ENCODE data around the gene CSH2. TPM values are rescaled to one million over a fixed set of nuclear protein-coding genes. Genes with fewer than 3 reads are reported as not detected.
"Not testable (repeated sequence)": the region's sequence is repeated elsewhere in the genome, so short reads cannot be mapped to it uniquely, and the experiment has no call there.

CSH2 gene
- total RNA-seq, 2 donors from 2014 or later, result not detected

DNA sequence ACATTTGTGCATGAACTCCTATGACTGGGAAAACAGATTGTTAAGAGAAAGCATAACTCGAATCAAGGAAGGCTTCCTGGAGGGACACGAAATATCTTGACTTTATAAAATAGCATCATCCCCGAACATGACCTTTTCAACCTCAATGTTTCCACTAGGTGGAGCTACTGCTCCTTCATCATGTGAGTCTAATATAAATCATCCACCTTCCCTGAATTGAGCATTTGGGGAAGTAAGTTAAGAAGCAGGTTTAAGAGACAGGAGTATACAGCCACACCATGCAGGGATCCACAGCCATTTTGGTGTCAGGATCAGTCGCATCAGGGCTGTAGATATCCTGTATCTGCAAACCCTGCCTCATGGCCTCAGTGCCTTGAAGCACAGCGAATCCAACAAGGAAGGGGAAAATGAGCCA, 30.3 kb upstream of the CSH2 start:
- intact Hi-C loops (cut with DNase I), result not testable (repeated sequence)

DNA sequence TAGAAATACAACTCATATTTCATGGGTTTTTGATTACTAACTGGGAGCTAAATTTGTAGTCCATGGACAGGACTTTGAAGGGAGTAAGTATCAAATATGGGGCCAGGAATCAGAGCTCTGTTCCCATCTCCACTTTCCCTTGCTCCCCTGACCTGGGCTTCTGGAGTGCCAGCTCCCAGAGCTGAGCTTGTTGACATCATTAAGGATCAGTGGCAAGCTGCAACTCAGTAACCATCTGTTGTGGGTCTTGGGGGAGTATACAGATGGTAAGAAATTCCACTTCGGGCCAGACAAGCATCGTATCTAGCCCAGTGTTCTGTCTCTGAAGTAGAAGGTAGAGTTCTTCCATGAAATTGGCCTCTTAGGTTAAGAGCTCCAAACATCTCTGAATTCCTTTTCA, 28.5 kb upstream of the CSH2 start:
- DNase-seq (ENCODE audit: low spot score); intact Hi-C loops (cut with DNase I): not testable (repeated sequence)

More for the DNA sequence above, 30.3 kb upstream of the CSH2 start:
- peak; percentile 19 for DNase-seq (ENCODE audit: low spot score)

DNA sequence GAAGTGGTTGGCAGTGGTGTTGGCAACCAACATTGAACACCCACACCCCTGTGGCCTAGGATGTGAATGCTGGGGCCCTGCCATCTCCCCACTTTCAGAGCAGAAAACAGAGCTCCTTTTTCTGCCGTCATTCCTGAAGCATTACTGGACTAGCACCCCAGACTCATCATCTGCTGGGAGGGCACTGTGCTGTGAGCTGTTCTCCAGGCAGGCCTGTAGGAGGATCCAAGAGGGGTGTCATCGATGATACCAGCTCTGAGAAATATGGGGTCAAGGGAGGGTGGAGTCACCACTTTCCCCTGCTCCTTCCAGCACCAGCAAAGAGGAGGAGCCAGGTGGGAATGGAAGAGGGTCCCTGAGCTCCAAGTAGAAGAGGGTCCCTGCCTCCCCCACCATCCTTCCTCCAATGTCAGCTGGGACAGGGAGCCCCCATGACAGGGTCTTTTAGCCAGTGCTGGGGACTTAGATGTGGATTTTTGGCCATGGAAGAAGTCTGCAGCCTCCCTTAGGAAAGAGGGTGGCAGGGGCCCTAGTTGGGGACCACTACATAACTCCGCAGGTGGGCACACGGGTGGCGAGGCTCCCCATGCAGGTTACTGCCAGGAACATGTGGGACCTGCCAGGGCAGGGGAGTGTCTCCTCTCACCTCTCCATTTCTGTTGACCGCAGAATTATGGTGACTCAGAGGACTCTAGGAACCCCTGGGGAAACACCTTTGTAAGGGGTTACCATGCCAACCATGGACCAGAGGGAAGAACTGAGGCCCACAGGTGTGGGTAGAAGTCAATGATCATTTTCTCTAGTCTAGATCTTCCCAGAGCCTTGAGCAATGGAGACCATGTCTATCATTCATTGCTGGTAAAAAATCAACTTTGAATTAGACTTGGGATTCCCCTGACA, 25.7 kb upstream of the CSH2 start:
- intact Hi-C loops (cut with DNase I), result not testable (repeated sequence)

DNA sequence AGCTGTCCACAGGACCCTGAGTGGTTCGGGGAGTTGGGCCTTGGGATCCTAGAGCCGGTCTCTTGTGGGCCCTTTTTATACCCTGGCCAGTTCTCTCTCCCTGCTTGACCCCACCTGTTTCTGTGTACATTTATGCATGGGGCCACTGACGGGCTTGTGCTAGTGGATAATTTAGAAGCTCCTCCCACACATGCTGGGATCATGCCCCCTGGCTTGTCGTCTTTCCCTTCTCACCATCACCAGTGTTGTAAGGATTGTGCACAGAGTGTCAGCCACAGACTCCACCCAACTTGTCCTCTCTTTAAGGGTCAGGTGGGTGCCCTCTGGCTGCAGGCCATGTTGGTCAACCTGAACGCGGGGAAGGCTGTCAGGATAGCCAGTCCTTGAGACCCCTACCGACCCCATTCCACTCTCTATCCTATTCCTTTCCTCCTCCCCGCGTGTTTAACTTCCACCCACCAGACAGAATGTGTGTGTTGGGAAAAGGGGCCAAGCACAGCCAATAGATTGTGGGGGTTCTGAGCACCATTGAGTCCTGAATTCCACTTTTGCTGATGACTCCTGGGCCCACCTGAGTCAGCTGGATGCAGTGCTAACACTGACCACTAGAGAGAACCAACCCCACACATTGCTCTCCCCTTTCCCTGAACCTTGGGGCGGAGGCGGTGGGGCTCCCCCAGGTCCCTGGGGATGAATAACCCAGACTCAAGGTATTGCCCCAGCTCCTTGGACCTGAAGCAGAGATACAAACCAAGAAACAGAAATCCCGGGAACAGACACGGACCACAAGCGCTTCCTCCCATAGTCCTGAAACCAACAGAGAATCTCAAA, 23.3 kb upstream of the CSH2 start, which contains the start of gene CSH1:
TSS of gene CSH1 (minus strand) at position 51 of the 831 bp plus-strand sequence. CDS start 63 bp downstream, outside the sequence.
- DNase-seq (ENCODE audit: low spot score), result peak; percentile 46
- intact Hi-C loops (cut with DNase I), result not testable (repeated sequence)

More for the DNA sequence above, 25.7 kb upstream of the CSH2 start:
- DNase-seq (ENCODE audit: low spot score), result peak; percentile 22

DNA sequence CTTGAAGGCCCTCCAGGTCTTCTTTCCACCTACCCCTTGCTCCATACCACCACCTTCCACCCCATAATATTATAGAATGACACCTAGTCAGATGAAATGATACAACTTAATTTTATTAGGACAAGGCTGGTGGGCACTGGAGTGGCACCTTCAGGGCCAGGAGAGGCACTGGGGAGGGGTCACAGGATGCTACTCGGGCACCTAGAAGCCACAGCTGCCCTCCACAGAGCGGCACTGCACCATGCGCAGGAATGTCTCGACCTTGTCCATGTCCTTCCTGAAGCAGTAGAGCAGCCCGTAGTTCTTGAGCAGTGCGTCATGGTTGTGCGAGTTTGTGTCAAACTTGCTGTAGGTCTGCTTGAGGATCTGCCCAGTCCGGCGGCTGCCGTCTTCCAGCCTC, 21.3 kb upstream of the CSH2 start:
- peak; percentile 51 for DNase-seq (ENCODE audit: low spot score)
- intact Hi-C loops (cut with DNase I), result not testable (repeated sequence)

DNA sequence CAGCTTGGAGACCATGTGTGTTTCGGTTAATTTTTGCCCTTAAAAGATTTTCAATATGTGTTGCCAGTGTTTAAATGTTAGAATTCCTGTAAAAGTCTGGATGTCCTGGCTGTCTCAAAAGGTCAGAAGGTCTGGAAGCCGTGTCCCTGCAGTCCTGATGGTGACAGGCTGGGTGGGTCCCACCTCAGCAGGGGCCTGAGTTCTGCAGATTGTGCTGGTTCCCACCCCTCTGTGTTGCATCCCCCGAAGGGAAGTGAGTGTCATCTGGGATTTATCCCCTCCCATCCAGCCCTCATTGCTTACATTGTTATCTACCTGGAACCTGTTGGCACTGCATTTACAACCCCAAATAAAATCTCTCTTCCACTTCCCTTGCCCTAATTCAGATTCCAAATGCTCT, 20.5 kb upstream of the CSH2 start:
- DNase-seq (ENCODE audit: low spot score), result peak; percentile 10
- intact Hi-C loops (cut with DNase I), result not testable (repeated sequence)

DNA sequence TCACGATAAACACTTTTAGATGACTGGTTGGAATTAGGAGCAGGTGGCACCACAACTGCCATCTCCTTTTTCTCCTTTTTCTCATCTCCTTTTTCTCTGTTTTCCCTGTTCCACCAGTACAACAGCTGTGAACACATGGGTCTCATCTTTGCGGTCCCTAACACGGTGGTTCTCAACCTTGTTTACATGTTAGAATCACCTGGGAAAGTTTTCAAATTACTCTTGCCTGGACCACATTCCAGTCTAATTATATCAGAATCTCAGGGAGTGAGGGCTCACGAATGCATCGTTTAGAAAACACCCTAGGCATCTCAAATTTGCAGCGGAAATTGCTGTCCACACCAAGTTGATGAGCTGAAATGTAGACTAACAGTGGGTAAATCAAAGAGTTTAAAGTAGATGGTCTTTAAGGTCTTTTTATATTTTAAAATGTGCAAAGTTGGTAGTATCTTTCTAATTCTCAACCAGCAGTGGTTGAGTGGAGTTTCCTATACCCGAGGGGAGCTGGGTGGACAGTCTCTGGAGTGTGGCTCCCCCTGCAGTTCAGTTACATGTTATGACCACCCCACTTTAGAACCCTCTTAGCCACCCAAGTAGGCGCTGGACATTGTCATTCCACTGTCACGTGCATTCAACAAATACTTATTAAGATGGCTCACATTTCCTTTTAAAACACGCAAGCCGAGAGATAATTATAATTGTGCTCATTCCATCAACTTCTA, 19.0 kb upstream of the CSH2 start:
- intact Hi-C loops (cut with DNase I), result not testable (repeated sequence)
- DNase-seq (ENCODE audit: low spot score), result peak; percentile 17

DNA sequence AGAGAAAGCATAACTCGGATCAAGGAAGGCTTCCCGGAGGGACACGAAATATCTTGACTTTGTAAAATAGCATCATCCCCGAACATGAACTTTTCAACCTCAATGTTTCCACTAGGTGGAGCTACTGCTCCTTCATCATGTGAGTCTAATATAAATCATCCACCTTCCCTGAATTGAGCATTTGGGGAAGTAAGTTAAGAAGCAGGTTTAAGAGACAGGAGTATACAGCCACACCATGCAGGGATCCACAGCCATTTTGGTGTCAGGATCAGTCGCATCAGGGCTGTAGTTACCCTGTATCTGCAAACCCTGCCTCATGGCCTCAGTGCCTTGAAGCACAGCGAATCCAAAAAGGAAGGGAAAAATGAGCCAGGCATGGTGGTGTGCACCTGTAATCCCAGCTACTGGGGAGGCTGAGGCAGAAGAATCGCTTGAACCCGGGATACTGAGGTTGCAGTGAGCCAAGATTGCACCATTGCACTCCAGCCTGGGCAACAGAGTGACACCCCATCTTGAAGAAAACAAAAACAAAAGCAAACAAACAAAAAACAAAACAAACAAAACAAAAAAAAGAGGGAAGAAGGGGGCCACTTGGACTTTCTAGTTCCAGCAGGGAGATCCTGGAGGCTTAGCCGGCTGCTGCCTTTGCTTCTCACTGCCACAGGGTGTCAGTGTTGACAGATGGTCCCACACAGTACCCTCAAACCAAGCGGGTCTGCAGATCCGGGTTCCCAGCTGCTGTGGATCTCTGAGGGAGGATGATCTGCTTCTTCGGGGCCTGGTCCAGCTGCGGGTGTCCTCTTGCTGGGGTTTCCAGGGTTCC, 15.8 kb upstream of the CSH2 start:
- DNase-seq (ENCODE audit: low spot score); intact Hi-C loops (cut with DNase I): not testable (repeated sequence)

DNA sequence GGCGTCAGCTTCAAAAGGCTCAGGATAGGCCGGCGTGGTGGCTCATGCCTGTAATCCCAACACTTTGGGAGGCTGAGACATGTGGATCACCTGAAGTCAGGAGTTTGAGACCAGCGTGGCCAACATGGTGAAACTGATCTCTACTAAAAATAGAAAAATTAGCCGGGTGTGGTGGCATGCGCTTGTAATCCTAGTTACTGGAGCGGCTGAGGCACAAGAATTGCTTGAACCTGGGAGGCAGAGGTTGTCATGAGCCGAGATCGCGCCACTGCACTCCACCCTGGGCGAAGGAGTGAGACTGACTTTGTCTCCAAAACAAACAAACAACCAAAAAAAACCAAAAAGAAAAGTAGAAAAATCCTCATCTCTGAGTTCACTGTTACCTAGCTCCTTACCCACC, 11.6 kb upstream of the CSH2 start:
- DNase-seq (ENCODE audit: low spot score); intact Hi-C loops (cut with DNase I): not testable (repeated sequence)

DNA sequence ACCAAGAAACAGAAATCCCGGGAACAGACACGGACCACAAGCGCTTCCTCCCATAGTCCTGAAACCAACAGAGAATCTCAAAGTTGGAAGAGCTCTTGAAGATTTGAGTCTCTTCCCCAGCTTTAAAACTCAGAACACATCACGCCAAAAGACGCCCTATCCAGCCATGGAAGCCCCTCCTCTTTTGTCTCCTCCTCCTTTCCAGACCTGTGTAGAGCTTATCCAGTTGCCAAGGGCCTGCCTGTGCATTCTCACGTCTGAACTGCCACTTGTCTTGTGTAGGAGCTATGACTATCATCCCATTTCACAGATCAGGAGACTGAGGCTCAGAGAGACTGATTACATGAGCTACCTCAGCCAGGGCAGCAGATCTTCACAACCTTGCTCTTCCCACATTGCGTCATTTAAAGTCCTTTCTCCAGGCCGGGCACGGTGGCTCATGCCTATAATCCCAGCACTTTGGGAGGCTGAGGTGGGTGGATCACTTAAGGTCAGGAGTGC, 9.2 kb upstream of the CSH2 start:
- peak; percentile 15 for DNase-seq (ENCODE audit: low spot score)
- intact Hi-C loops (cut with DNase I), result not testable (repeated sequence)

DNA sequence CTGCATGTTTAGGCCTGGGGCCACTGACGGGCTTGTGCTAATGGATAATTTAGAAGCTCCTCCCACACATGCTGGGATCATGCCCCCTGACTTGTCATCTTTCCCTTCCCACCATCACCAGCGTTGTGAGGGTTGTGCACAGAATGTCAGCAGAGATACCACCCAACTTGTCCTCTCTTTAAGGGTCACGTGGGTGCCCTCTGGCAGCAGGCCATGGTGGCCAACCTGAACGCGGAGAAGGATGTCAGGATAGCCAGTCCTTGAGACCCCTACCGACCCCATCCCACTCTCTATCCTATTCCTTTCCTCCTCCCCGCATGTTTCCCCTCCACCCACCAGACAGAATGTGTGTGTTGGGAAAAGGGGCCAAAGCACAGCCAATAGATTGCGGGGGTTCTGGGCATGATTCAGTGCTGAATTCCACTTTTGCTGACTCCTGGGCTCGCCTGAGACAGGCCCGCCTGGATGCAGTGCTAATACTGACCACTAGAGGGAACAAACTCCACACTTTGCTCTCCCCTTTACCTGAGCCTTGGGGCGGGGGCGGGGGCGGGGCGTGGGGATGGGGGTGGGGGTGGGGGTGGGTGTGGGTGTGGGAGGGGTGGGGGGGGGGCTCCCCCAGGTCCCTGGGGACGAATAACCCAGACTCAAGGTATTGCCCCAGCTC, 8.6 kb upstream of the CSH2 start, which contains the start of gene GH2:
TSS of gene GH2 (minus strand) at position 10 of the 667 bp plus-strand sequence. CDS start 143 bp downstream, outside the sequence.
- DNase-seq (ENCODE audit: low spot score), result peak; percentile 81
- intact Hi-C loops (cut with DNase I), result no loop called here

DNA sequence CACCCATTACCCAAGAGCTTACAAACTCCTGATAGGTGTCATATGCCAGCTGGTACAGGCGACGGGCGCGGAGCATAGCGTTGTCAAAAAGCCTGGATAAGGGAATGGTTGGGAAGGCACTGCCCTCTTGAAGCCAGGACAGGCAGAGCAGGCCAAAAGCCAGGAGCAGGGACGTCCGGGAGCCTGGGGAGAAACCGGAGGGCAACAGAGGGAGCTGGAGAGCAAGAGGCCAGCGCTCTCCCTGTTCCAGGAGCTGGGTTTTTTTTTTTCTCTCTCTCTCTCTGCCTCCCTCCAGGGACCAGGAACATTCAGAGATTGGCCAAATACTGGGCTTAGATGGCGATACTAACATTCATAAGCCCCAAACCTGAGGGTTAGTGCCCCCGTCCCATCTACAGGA, 7.9 kb upstream of the CSH2 start:
- peak; percentile 46 for DNase-seq (ENCODE audit: low spot score)
- intact Hi-C loops (cut with DNase I), result not testable (repeated sequence)

DNA sequence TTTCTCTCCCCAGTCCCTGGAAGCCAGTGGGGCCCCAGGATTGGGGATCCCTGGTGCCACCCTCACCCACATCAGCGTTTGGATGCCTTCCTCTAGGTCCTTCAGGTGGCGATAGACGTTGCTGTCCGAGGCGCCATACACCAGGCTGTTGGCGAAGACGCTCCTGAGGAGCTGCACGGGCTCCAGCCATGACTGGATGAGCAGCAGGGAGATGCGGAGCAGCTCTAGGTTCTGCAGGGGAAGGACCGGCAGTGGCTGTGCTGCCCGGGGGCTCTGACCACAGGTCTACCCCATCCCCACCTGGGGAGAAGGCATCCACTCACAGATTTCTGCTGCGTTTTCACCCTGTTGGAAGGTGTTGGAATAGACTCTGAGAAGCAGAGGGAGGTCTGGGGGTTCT, 7.2 kb upstream of the CSH2 start:
- intact Hi-C loops (cut with DNase I), result no loop called here
- no peak for DNase-seq (ENCODE audit: low spot score)

DNA sequence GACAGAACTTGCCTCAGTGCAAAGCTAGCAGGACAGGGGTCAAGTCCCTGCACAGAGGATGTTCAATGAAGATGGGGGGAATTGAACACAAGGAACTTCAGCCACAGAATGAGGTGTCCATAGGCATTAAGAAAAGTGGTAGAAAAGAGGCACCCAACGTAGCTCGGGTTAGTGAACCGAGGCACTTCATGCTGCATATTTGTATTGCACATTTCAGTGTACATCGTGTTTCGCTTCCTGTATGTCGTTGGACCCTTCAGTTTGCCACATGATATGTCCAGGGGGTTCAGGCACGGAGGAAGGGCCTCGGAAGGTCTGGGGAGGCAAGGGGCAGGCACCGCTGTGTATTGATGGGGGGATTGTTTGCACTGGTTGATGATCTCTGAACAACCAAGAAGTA, 4.9 kb upstream of the CSH2 start:
- DNase-seq (ENCODE audit: low spot score), result peak; percentile 6
- intact Hi-C loops (cut with DNase I), result not testable (repeated sequence)

DNA sequence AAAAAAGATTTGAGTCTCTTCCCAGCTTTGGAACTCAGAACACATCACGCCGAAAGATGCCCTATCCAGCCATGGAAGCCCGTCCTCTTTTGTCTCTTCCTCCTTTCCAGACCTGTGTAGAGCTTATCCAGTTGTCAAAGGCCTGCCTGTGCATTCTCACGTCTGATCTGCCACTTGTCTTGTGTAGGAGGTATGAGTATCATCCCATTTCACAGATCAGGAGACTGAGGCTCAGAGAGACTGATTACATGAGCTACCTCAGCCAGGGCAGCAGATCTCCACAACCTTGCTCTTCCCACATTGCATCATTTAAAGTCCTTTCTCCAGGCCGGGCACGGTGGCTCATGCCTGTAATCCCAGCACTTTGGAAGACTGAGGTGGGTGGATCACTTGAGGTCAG, 1.2 kb upstream of the CSH2 start:
- intact Hi-C loops (cut with DNase I); DNase-seq (ENCODE audit: low spot score): not testable (repeated sequence)

DNA sequence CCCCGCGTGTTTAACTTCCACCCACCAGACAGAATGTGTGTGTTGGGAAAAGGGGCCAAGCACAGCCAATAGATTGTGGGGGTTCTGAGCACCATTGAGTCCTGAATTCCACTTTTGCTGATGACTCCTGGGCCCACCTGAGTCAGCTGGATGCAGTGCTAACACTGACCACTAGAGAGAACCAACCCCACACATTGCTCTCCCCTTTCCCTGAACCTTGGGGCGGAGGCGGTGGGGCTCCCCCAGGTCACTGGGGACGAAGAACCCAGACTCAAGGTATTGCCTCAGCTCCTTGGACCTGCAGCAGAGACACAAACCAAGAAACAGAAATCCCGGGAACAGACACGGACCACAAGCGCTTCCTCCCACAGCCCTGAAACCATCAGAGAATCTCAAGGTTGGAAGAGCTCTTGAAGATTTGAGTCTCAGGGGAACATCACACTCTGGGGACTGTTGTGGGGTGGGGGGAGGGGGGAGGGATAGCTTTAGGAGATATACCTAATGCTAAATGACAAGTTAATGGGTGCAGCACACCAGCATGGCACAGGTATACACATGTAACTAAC, 667 bp upstream of the CSH2 start:
- intact Hi-C loops (cut with DNase I), result not testable (repeated sequence)
- peak; percentile 11 for DNase-seq (ENCODE audit: low spot score)

DNA sequence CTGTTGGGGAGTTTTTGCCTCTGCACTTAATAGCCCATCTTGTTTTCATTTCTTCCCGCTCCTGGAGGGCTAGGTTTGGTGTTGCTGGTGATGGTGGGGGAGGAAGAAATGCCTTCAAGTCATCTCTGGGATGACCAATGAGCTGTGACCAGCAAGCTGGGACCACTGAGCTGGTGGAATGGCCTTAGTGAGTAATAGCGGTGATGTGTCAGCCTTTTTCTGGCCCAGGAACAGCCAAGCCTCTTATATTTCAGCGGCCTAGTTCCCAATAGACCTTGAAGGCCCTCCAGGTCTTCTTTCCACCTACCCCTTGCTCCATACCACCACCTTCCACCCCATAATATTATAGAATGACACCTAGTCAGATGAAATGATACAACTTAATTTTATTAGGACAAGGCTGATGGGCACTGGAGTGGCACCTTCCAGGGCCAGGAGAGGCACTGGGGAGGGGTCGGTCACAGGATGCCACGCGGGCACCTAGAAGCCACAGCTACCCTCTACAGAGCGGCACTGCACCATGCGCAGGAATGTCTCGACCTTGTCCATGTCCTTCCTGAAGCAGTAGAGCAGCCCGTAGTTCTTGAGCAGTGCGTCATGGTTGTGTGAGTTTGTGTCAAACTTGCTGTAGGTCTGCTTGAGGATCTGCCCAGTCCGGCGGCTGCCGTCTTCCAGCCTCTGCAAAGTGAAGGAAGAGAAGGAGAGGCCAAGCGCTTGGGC, 1.7 kb downstream of the CSH2 start:
- intact Hi-C loops (cut with DNase I), result not testable (repeated sequence)
- peak; percentile 52 for DNase-seq (ENCODE audit: low spot score)

Data from posterior vena cava (tissue), 2 donors.